Urinary bladder (tissue), 4 donors: ENCODE data around the gene MBOAT2. TPM values are rescaled to one million over a fixed set of nuclear protein-coding genes. Genes with fewer than 3 reads are reported as not detected.
"Not testable (repeated sequence)": the region's sequence is repeated elsewhere in the genome, so short reads cannot be mapped to it uniquely, and the experiment has no call there.

Source experiments
- DNase-seq: peaks from one replicate; pipeline ENCODE4 v3.0.0-alpha.2; 2015; ENCODE audit errors: extremely low spot score
- H3K27ac ChIP-seq: one replicate; pipeline ENCODE4 v1.5.1; 2013; ENCODE audit warnings: low read depth, mild to moderate bottlenecking, moderate library complexity
- H3K36me3 ChIP-seq: one replicate; pipeline ENCODE4 v1.6.1; 2013; ENCODE audit warnings: mild to moderate bottlenecking, moderate library complexity; ENCODE audit not compliant: insufficient read depth
- H3K4me1 ChIP-seq: one replicate; pipeline ENCODE4 v1.6.1; 2013; ENCODE audit warnings: mild to moderate bottlenecking, moderate library complexity; ENCODE audit not compliant: insufficient read depth
- H3K4me3 ChIP-seq: one replicate; pipeline ENCODE4 v1.5.1; 2013; ENCODE audit warnings: low read depth, low read length
- WGBS: extraction: QIAGEN DNeasy Blood & Tissue Kit; methylation state at CpG from one replicate; pipeline ENCODE4 v1.1.7; 2013; 5-methylcytosine and 5-hydroxymethylcytosine counted together
- polyA plus RNA-seq: library from polyadenylated mRNA; stranded (reverse); fragments of 200-250 nt; gene quantifications from one replicate; pipeline ENCODE4 v1.2.3, GENCODE V29; 2013
- total RNA-seq: library from RNA; depleted of rRNA; stranded (reverse); fragments of >200 nt; gene quantifications from one replicate; pipeline ENCODE4 v1.2.3, GENCODE V29; 2014
- donor health status: healthy with polysubstance abuse.
- donor health status: healthy.

The MBOAT2 gene
- total and polyA plus RNA-seq, 2 donors = 9.4 to 58.4 TPM

- H3K4me3 ChIP-seq = no peak overlapping the region
- H3K4me1 ChIP-seq = no peaks in the 10 kb centered on the region
- no peak overlapping the region for H3K27ac ChIP-seq
- no peak for DNase-seq
- 97% methylated on average over 19 of the region's 19 CpGs for WGBS
- H3K36me3 ChIP-seq = no peaks in the 10 kb centered on the region
Observed at GRCh38 chr2:8938384-8938783, 65.1 kb downstream of the MBOAT2 start.

- no peak overlapping the region for H3K27ac ChIP-seq
- 92% methylated on average over 3 of the region's 3 CpGs for WGBS
- DNase-seq = no peak
- H3K4me1 ChIP-seq = no peaks in the 10 kb centered on the region
- no peaks in the 10 kb centered on the region for H3K36me3 ChIP-seq
- no peak overlapping the region for H3K4me3 ChIP-seq
Observed at GRCh38 chr2:8935982-8936381, 67.5 kb downstream of the MBOAT2 start.

- Histone ChIP-seq H3K4me1 (no peaks in the 10 kb centered on the region), H3K27ac (no peak overlapping the region), H3K4me3 (no peak overlapping the region), H3K36me3 (no peaks in the 10 kb centered on the region)
- no peak for DNase-seq
Observed at GRCh38 chr2:8934338-8934737, 69.1 kb downstream of the MBOAT2 start.

GRCh38 chr2:8932702-8933101 is 70.8 kb downstream of the MBOAT2 start:
- Histone ChIP-seq H3K36me3 (no peaks in the 10 kb centered on the region), H3K4me1 (no peaks in the 10 kb centered on the region), H3K4me3 (no peak overlapping the region), H3K27ac (no peak overlapping the region)
- no peak for DNase-seq
- 80% methylated on average over 2 of the region's 2 CpGs for WGBS

GRCh38 chr2:8930185-8930584 is 73.3 kb downstream of the MBOAT2 start:
- not testable (repeated sequence) for H3K27ac ChIP-seq, H3K4me1 ChIP-seq, H3K36me3 ChIP-seq, DNase-seq, H3K4me3 ChIP-seq
- 91% methylated on average over 5 of the region's 5 CpGs for WGBS

GRCh38 chr2:8929128-8929527 is 74.4 kb downstream of the MBOAT2 start:
- WGBS = over 99% methylated on average over 3 of the region's 3 CpGs
- no peak for DNase-seq
- H3K36me3 ChIP-seq = no peaks in the 10 kb centered on the region
- no peak overlapping the region for H3K27ac ChIP-seq
- H3K4me1 ChIP-seq = no peaks in the 10 kb centered on the region
- H3K4me3 ChIP-seq = no peak overlapping the region

GRCh38 chr2:8927510-8928455 is 75.7 kb downstream of the MBOAT2 start:
- WGBS = 89% methylated on average over 17 of the region's 17 CpGs
- DNase-seq = no peak
- Histone ChIP-seq H3K27ac (no peak overlapping the region), H3K4me1 (peaks cover 2% of the 10 kb centered on the region), H3K4me3 (no peak overlapping the region), H3K36me3 (no peaks in the 10 kb centered on the region)

GRCh38 chr2:8926356-8926755 is 77.1 kb downstream of the MBOAT2 start:
- Histone ChIP-seq H3K4me3 (no peak overlapping the region), H3K36me3 (no peaks in the 10 kb centered on the region), H3K4me1 (peaks cover 2% of the 10 kb centered on the region), H3K27ac (no peak overlapping the region)
- DNase-seq = no peak
- 87% methylated on average over 8 of the region's 8 CpGs for WGBS

GRCh38 chr2:8925411-8925810 is 78.1 kb downstream of the MBOAT2 start:
- no peak overlapping the region for H3K27ac ChIP-seq
- no peak for DNase-seq
- no peak overlapping the region for H3K4me3 ChIP-seq
- H3K36me3 ChIP-seq = no peaks in the 10 kb centered on the region
- H3K4me1 ChIP-seq = peaks cover 2% of the 10 kb centered on the region
- 90% methylated on average over 2 of the region's 2 CpGs for WGBS

GRCh38 chr2:8923183-8923582 is 80.3 kb downstream of the MBOAT2 start:
- no peak for DNase-seq
- H3K4me1 ChIP-seq = peaks cover 2% of the 10 kb centered on the region
- no peak overlapping the region for H3K4me3 ChIP-seq
- no peak overlapping the region for H3K27ac ChIP-seq
- 100% methylated on average over 1 of the region's 1 CpG for WGBS
- no peaks in the 10 kb centered on the region for H3K36me3 ChIP-seq

- no peak for DNase-seq
- 50% methylated on average over 3 of the region's 3 CpGs for WGBS
Observed at GRCh38 chr2:8922431-8922830, 81.1 kb downstream of the MBOAT2 start.

GRCh38 chr2:8918412-8918811 is 85.1 kb downstream of the MBOAT2 start:
- no peak overlapping the region for H3K27ac ChIP-seq
- DNase-seq = no peak
- no peaks in the 10 kb centered on the region for H3K4me1 ChIP-seq
- no peaks in the 10 kb centered on the region for H3K36me3 ChIP-seq
- 94% methylated on average over 1 of the region's 1 CpG for WGBS
- H3K4me3 ChIP-seq = no peak overlapping the region

More at GRCh38 chr2:8922431-8922830, 81.1 kb downstream of the MBOAT2 start:
- Histone ChIP-seq H3K4me1 (peaks cover 2% of the 10 kb centered on the region), H3K27ac (no peak overlapping the region), H3K4me3 (no peak overlapping the region), H3K36me3 (no peaks in the 10 kb centered on the region)

- Histone ChIP-seq H3K4me1 (no peaks in the 10 kb centered on the region), H3K36me3 (no peaks in the 10 kb centered on the region), H3K27ac (no peak overlapping the region), H3K4me3 (no peak overlapping the region)
- no peak for DNase-seq
- 96% methylated on average over 4 of the region's 4 CpGs for WGBS
Observed at GRCh38 chr2:8915941-8916340, 87.5 kb downstream of the MBOAT2 start.

- not testable (repeated sequence) for H3K27ac ChIP-seq, H3K4me3 ChIP-seq, H3K36me3 ChIP-seq, DNase-seq, H3K4me1 ChIP-seq
- 96% methylated on average over 5 of the region's 5 CpGs for WGBS
Observed at GRCh38 chr2:8913767-8914166, 89.7 kb downstream of the MBOAT2 start.
